GM21390 (cell line): ENCODE measurements around the gene RNF144A.
"Not testable (repeated sequence)": the region's sequence is repeated elsewhere in the genome, so short reads cannot be mapped to it uniquely, and the experiment has no call there.

Experiments
- ATAC-seq: cut with Tn5 transposase; IDR thresholded peaks from one replicate; pipeline ENCODE4 v1.9.1; 2021; ENCODE audit not compliant: unreplicated experiment

The RNF144A gene

GRCh38 chr2:7001395-7001794, 84.2 kb downstream of the RNF144A start:
- not testable (repeated sequence) for ATAC-seq

GRCh38 chr2:7003895-7004294, 86.7 kb downstream of the RNF144A start:
- no peak for ATAC-seq

GRCh38 chr2:7004636-7005035, 87.4 kb downstream of the RNF144A start:
- ATAC-seq, result no peak

GRCh38 chr2:7007488-7007845, 90.3 kb downstream of the RNF144A start:
- ATAC-seq, result peak; percentile 20

GRCh38 chr2:7007846-7008741, 90.9 kb downstream of the RNF144A start:
- peak; percentile 50 for ATAC-seq

- ATAC-seq, result no peak
Observed at GRCh38 chr2:7009207-7009911, 92.1 kb downstream of the RNF144A start.

GRCh38 chr2:7010391-7011054, 93.3 kb downstream of the RNF144A start:
- no peak for ATAC-seq

- ATAC-seq, result no peak
Observed at GRCh38 chr2:7011356-7012083, 94.3 kb downstream of the RNF144A start.

GRCh38 chr2:7012141-7012764, 95.0 kb downstream of the RNF144A start:
- no peak for ATAC-seq

- ATAC-seq, result no peak
Observed at GRCh38 chr2:7013471-7014160, 96.4 kb downstream of the RNF144A start.

GRCh38 chr2:7014174-7014640, 97.0 kb downstream of the RNF144A start:
- ATAC-seq, result peak; percentile 68

GRCh38 chr2:7015007-7015950, 98.1 kb downstream of the RNF144A start:
- no peak for ATAC-seq

- ATAC-seq, result no peak
Observed at GRCh38 chr2:7016148-7016547, 98.9 kb downstream of the RNF144A start.

GRCh38 chr2:7016601-7017211, 99.5 kb downstream of the RNF144A start:
- no peak for ATAC-seq

- ATAC-seq, result no peak
Observed at GRCh38 chr2:7017671-7018281, 100.6 kb downstream of the RNF144A start.

- no peak for ATAC-seq
Observed at GRCh38 chr2:7018282-7018701, 101.1 kb downstream of the RNF144A start.

GRCh38 chr2:7018767-7019166, 101.6 kb downstream of the RNF144A start:
- no peak for ATAC-seq

- no peak for ATAC-seq
Observed at GRCh38 chr2:7019191-7019590, 102.0 kb downstream of the RNF144A start.
